GM19035 (cell line): ENCODE measurements around the gene TPCN1.

ENCODE experiments used
- ATAC-seq: cut with Tn5 transposase; IDR thresholded peaks from one replicate; pipeline ENCODE4 v1.9.1; 2021; ENCODE audit not compliant: unreplicated experiment

Gene TPCN1

GRCh38 chr12:113332688-113333417 is 111.6 kb downstream of the TPCN1 start:
- no peak for ATAC-seq

- ATAC-seq: no peak
Observed at GRCh38 chr12:113333418-113333750, 112.1 kb downstream of the TPCN1 start.

GRCh38 chr12:113333877-113334785 is 112.9 kb downstream of the TPCN1 start:
- peak; percentile 20 for ATAC-seq

- ATAC-seq: peak; percentile 96
Observed at GRCh38 chr12:113334786-113335539, 113.7 kb downstream of the TPCN1 start, which contains the start of gene SLC8B1. Gene SLC8B1, minus strand, starts transcription at chr12:113335109. Its CDS starts 2,231 bp downstream, at chr12:113332878.

- no peak for ATAC-seq
Observed at GRCh38 chr12:113339540-113339939, 118.3 kb downstream of the TPCN1 start.

- ATAC-seq: no peak
Observed at GRCh38 chr12:113340061-113340460, 118.8 kb downstream of the TPCN1 start.

GRCh38 chr12:113341535-113341934 is 120.3 kb downstream of the TPCN1 start:
- ATAC-seq: no peak

- ATAC-seq: no peak
Observed at GRCh38 chr12:113345318-113345717, 124.1 kb downstream of the TPCN1 start.

- no peak for ATAC-seq
Observed at GRCh38 chr12:113346353-113346752, 125.1 kb downstream of the TPCN1 start.

- ATAC-seq: no peak
Observed at GRCh38 chr12:113347107-113347506, 125.8 kb downstream of the TPCN1 start.

GRCh38 chr12:113347892-113348291 is 126.6 kb downstream of the TPCN1 start:
- no peak for ATAC-seq
